ENCODE data around the gene APOF.
"Not testable (repeated sequence)": the region's sequence is repeated elsewhere in the genome, so short reads cannot be mapped to it uniquely, and the experiment has no call there.

The APOF gene

GRCh38 chr12:56333197-56333678 is 29.4 kb downstream of the APOF start:
- no peak for DNase-seq (ENCODE audit: low read depth in 2 of 3, low spot score in 2 of 3)

- no peak for DNase-seq (ENCODE audit: low read depth in 2 of 3, low spot score in 2 of 3)
Measured at GRCh38 chr12:56332512-56333196, 30.0 kb downstream of the APOF start.

- no peak for DNase-seq (ENCODE audit: low read depth in 2 of 3, low spot score in 2 of 3)
Measured at GRCh38 chr12:56330936-56331490, 31.6 kb downstream of the APOF start.

- no peak for DNase-seq (ENCODE audit: low read depth in 2 of 3, low spot score in 2 of 3)
Measured at GRCh38 chr12:56326533-56326932, 36.1 kb downstream of the APOF start.

- no peak for DNase-seq (ENCODE audit: low read depth in 2 of 3, low spot score in 2 of 3)
Measured at GRCh38 chr12:56326126-56326525, 36.5 kb downstream of the APOF start.

GRCh38 chr12:56324206-56324605 is 38.5 kb downstream of the APOF start:
- no peak for DNase-seq (ENCODE audit: low read depth in 2 of 3, low spot score in 2 of 3)

- DNase-seq (ENCODE audit: low read depth in 2 of 3, low spot score in 2 of 3), result not testable (repeated sequence)
Measured at GRCh38 chr12:56321610-56322009, 41.0 kb downstream of the APOF start.

- no peak for DNase-seq (ENCODE audit: low read depth in 2 of 3, low spot score in 2 of 3)
Measured at GRCh38 chr12:56321027-56321426, 41.6 kb downstream of the APOF start.

- DNase-seq (ENCODE audit: low read depth in 2 of 3, low spot score in 2 of 3), result no peak
Measured at GRCh38 chr12:56317675-56318074, 45.0 kb downstream of the APOF start.

- DNase-seq (ENCODE audit: low read depth in 2 of 3, low spot score in 2 of 3), result peak; percentile 91 to 94 (median 92)
Measured at GRCh38 chr12:56315622-56316473, 46.8 kb downstream of the APOF start, which contains the start of gene CNPY2. Gene CNPY2 (minus strand): TSS chr12:56315988. CDS start chr12:56315217, 771 bp downstream.

- DNase-seq (ENCODE audit: low read depth in 2 of 3, low spot score in 2 of 3), result no peak
Measured at GRCh38 chr12:56315249-56315621, 47.4 kb downstream of the APOF start.

GRCh38 chr12:56311003-56311402 is 51.7 kb downstream of the APOF start:
- no peak for DNase-seq (ENCODE audit: low read depth in 2 of 3, low spot score in 2 of 3)
